ENCODE results near the gene AGBL3. TPM values are rescaled to one million over a fixed set of nuclear protein-coding genes. Genes with fewer than 3 reads are reported as not detected.

AGBL3 gene
- total and polyA plus RNA-seq, 9 of the 15 experiments (the other 6 are each of a cell fraction or from before 2014, with no cell fraction given), result 0.54 to 2.9 (median 1.7) TPM

- CTCF ChIA-PET (ENCODE audit: low intra/inter-chr PET ratio), result no interaction called here
- no peak overlapping the region for H3K4me3 ChIP-seq
- in situ Hi-C loops (cut with MboI) (no loop called here), intact Hi-C loops (cut with micrococcal nuclease) (no loop called here)
- H3K4me1 ChIP-seq (replicated peaks in 1 of 2; ENCODE audit: control insufficient read depth in 2 of 2, insufficient read depth in 2 of 2, low read length in 2 of 2), result peaks cover 6 to 10% of the 10 kb centered on the region in 2 experiments; a peak in 4 of 5 replicates
- peaks cover 20% of the 10 kb centered on the region for H3K9me3 ChIP-seq (replicated peaks; ENCODE audit: control insufficient read depth, insufficient read depth, low read depth, low read length)
- no peak for ATAC-seq
- no peak for FAIRE-seq
- H3K9ac ChIP-seq (ENCODE audit: insufficient read depth in 1 of 2, low read depth in 2 of 2, low read length in 2 of 2), result no peak overlapping the region
- no peaks in the 10 kb centered on the region for H3K27me3 ChIP-seq (ENCODE audit: control insufficient read depth in 2 of 2, insufficient read depth in 2 of 2, low read length in 2 of 2)
- H3K36me3 ChIP-seq (ENCODE audit: control insufficient read depth, insufficient read depth, low read length), result peaks cover 12% of the 10 kb centered on the region; the same call in 2 of the 3 replicates
- no peaks in the 10 kb centered on the region for H4K20me1 ChIP-seq (replicated peaks; ENCODE audit: control insufficient read depth, insufficient read depth, low read length)
- POLR2A ChIA-PET, result interaction anchor here (1.0 to 1.1 kb wide), 2 partner anchors 17 to 480 kb away, joined by 3 to 4 read pairs; partner anchors contain the start of gene STMP1
- no peak overlapping the region for H3K27ac ChIP-seq (ENCODE audit: extremely low read depth, low read depth, low read length)
- H3K9me1 ChIP-seq (ENCODE audit: control insufficient read depth, insufficient read depth, low read length), result no peaks in the 10 kb centered on the region
- WGBS (ENCODE audit: insufficient coverage, low coverage, missing lambda C conversion rate), result 62% methylated on average over 31 of the region's 31 CpGs
- no peak for TF ChIP-seq NFATC3 (IDR thresholded peaks at IDR 0.05)
- peak; percentile 47 for TF ChIP-seq POLR2G (IDR thresholded peaks at IDR 0.05; ENCODE audit: low read depth, low read length)
- TF ChIP-seq NFRKB (IDR thresholded peaks at IDR 0.05; ENCODE audit: low read depth), result no peak
- TF ChIP-seq ZNF175 (CRISPR knock-in tag; IDR thresholded peaks at IDR 0.05; ENCODE audit: low read depth), result no peak
- TF ChIP-seq HOMEZ (CRISPR knock-in tag; IDR thresholded peaks at IDR 0.05), result no peak
- TF ChIP-seq EGR1 (conservative IDR thresholded peaks at IDR 0.05), result 0 out of 2 replicates have a peak, but pooled peaks have one; percentile 6
- no peak for TF ChIP-seq HDGF (IDR thresholded peaks at IDR 0.05)
- TF ChIP-seq SPI1 (IDR thresholded peaks at IDR 0.05; ENCODE audit: borderline replicate concordance, low read depth, low read length), result no peak
- TF ChIP-seq EWSR1 (IDR thresholded peaks at IDR 0.05; ENCODE audit: borderline replicate concordance, low read depth, partially characterized antibody), result no peak
- peak in 1 of 2 experiments; percentile 93; a peak in 1 of 3 replicates for TF ChIP-seq CBX3 (IDR thresholded peaks at IDR 0.05; ENCODE audit: borderline replicate concordance in 1 of 2, low read length in 2 of 2)
- no peak overlapping the region for H2AFZ ChIP-seq (ENCODE audit: low read depth, low read length)
- H3K4me2 ChIP-seq (ENCODE audit: insufficient read depth, low read length), result no peak overlapping the region
- BruUV-seq (replicated peaks), result no TSS peak
- DNase-seq (ENCODE audit: extremely low read depth in 1 of 4, low spot score in 3 of 4), result no peak
- H3K79me2 ChIP-seq (ENCODE audit: control insufficient read depth, insufficient read depth, low read length), result no peaks in the 10 kb centered on the region
Measured at GRCh38 chr7:135181929-135182678, 195.8 kb downstream of the AGBL3 start.
